Nephron (organoid): Measurements from ENCODE around the gene VMAC.
"Not testable (repeated sequence)": the region's sequence is repeated elsewhere in the genome, so short reads cannot be mapped to it uniquely, and the experiment has no call there.

Experiments
- H3K27ac Mint-ChIP-seq, 3 experiments: 2 replicates each; pipeline ENCODE4 v1.8.0; 2020; ENCODE audit warnings: mixed read lengths in 3 of 3, mild to moderate bottlenecking in 2 of 3, moderate library complexity in 1 of 3
- H3K27me3 Mint-ChIP-seq: 2 replicates; pipeline ENCODE4 v1.8.0; 2021; ENCODE audit warnings: low read depth, mild to moderate bottlenecking, moderate library complexity, mixed read lengths
- H3K36me3 Mint-ChIP-seq: 2 replicates; pipeline ENCODE4 v1.8.0; 2020; ENCODE audit warnings: low read depth, mixed read lengths
- H3K4me1 Mint-ChIP-seq: 2 replicates; pipeline ENCODE4 v1.8.0; 2020; ENCODE audit warnings: mixed read lengths
- H3K4me3 Mint-ChIP-seq, 3 experiments: 2 replicates each; pipeline ENCODE4 v1.8.0; 2020; ENCODE audit warnings: mild to moderate bottlenecking in 3 of 3, mixed read lengths in 3 of 3, moderate library complexity in 2 of 3
- H3K9me3 Mint-ChIP-seq: 2 replicates; pipeline ENCODE4 v1.8.0; 2020; ENCODE audit warnings: mixed read lengths
- CTCF ChIP-seq, 3 experiments: fragments of 200-600 bp; sonication (generic); IDR thresholded peaks; one replicate each; pipeline ENCODE4 v1.5.0; 2021; ENCODE audit warnings: antibody characterized with exemption in 3 of 3; ENCODE audit not compliant: unreplicated experiment in 3 of 3

Gene VMAC

GRCh38 chr19:5882421-5882968 is 22.2 kb upstream of the VMAC start:
- no peak overlapping the region for H3K4me3 Mint-ChIP-seq
- H3K4me1 Mint-ChIP-seq: peaks cover 32% of the 10 kb centered on the region
- H3K27ac Mint-ChIP-seq: peak overlapping the region in 1 of 3 experiments; percentile 15
- H3K36me3 Mint-ChIP-seq: no peaks in the 10 kb centered on the region
- H3K27me3 Mint-ChIP-seq: peaks cover 4% of the 10 kb centered on the region
- TF ChIP-seq CTCF (IDR thresholded peaks at IDR 0.05; ENCODE audit: unreplicated experiment in 3 of 3): no peak
- H3K9me3 Mint-ChIP-seq: no peaks in the 10 kb centered on the region

- Mint-ChIP-seq H3K27ac (peak overlapping the region; percentile 27 to 93 (median 40)), H3K4me1 (peaks cover 26% of the 10 kb centered on the region)
- H3K4me3 Mint-ChIP-seq, H3K9me3 Mint-ChIP-seq, H3K36me3 Mint-ChIP-seq, H3K27me3 Mint-ChIP-seq: not testable (repeated sequence)
Measured at GRCh38 chr19:5883157-5883873, 21.4 kb upstream of the VMAC start.

GRCh38 chr19:5884065-5884811 is 20.4 kb upstream of the VMAC start:
- not testable (repeated sequence) for H3K9me3 Mint-ChIP-seq, H3K4me3 Mint-ChIP-seq
- H3K4me1 Mint-ChIP-seq: peaks cover 26% of the 10 kb centered on the region

GRCh38 chr19:5889288-5889971 is 15.2 kb upstream of the VMAC start:
- no peaks in the 10 kb centered on the region for H3K9me3 Mint-ChIP-seq
- H3K4me1 Mint-ChIP-seq: peaks cover 7% of the 10 kb centered on the region
- peak overlapping the region in 1 of 3 experiments; percentile 51 for H3K27ac Mint-ChIP-seq
- peaks cover 3% of the 10 kb centered on the region for H3K27me3 Mint-ChIP-seq
- H3K36me3 Mint-ChIP-seq: no peaks in the 10 kb centered on the region
- H3K4me3 Mint-ChIP-seq: no peak overlapping the region
- TF ChIP-seq CTCF (IDR thresholded peaks at IDR 0.05; ENCODE audit: unreplicated experiment in 3 of 3): no peak

More at GRCh38 chr19:5884065-5884811, 20.4 kb upstream of the VMAC start:
- not testable (repeated sequence) for H3K27me3 Mint-ChIP-seq, H3K36me3 Mint-ChIP-seq
- peak overlapping the region in 2 of 3 experiments; percentile 17 to 35 for H3K27ac Mint-ChIP-seq

GRCh38 chr19:5890099-5890498 is 14.6 kb upstream of the VMAC start:
- Mint-ChIP-seq H3K36me3 (no peaks in the 10 kb centered on the region), H3K4me1 (peaks cover 7% of the 10 kb centered on the region), H3K9me3 (no peaks in the 10 kb centered on the region), H3K27me3 (peaks cover 3% of the 10 kb centered on the region), H3K27ac (peak overlapping the region in 1 of 3 experiments; percentile 51), H3K4me3 (no peak overlapping the region)
- no peak for TF ChIP-seq CTCF (IDR thresholded peaks at IDR 0.05; ENCODE audit: unreplicated experiment in 3 of 3)

GRCh38 chr19:5891572-5891937 is 13.1 kb upstream of the VMAC start:
- Mint-ChIP-seq H3K36me3 (peaks cover 3% of the 10 kb centered on the region), H3K27ac (no peak overlapping the region), H3K9me3 (no peaks in the 10 kb centered on the region), H3K27me3 (peaks cover 3% of the 10 kb centered on the region), H3K4me1 (no peaks in the 10 kb centered on the region), H3K4me3 (no peak overlapping the region)
- no peak for TF ChIP-seq CTCF (IDR thresholded peaks at IDR 0.05; ENCODE audit: unreplicated experiment in 3 of 3)
